Keratinocyte (primary cell): ENCODE results near the gene HYAL2.

Source experiments
- EZH2 ChIP-seq: IDR thresholded peaks from one replicate; pipeline ENCODE4 v1.6.1; 2012; ENCODE audit warnings: inconsistent platforms, mild to moderate bottlenecking, low read length, moderate library complexity
- TF ChIP-seq, protein P1 (sequence below), 3 experiments: IDR thresholded peaks in 1 of 3; conservative IDR thresholded peaks in 1 of 3; optimal IDR thresholded peaks in 1 of 3; 2 replicates in 2 of 3; 3 replicates in 1 of 3; pipeline versions ENCODE3 to v1.5.1; 2011; ENCODE audit warnings: low read length in 3 of 3, mild to moderate bottlenecking in 3 of 3, moderate library complexity in 2 of 3, control low read depth in 1 of 3, inconsistent platforms in 1 of 3; ENCODE audit not compliant: insufficient read depth in 2 of 3; ENCODE audit errors: extremely low read depth in 1 of 3

DNA sequence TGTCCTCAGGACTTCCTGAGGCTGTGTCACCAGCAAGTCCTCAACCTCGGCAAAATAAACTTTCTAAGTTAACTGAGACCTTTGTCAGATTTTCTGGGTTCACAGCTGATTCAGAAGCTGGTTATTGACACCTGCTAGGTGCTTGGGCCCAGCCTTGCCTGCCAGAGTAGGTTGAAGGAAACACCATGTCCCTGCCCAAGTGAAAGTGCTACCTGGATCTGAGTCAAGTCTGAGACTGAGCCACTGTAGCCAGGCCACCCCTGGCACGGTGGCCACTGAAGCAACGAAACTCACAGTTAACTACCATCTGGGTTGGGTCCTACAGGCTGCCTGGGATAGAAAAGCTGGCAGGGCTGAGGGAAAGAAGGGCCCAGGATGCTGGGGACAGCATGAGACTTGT is 8.2 kb downstream of the HYAL2 start:
- TF ChIP-seq, protein P1, sequence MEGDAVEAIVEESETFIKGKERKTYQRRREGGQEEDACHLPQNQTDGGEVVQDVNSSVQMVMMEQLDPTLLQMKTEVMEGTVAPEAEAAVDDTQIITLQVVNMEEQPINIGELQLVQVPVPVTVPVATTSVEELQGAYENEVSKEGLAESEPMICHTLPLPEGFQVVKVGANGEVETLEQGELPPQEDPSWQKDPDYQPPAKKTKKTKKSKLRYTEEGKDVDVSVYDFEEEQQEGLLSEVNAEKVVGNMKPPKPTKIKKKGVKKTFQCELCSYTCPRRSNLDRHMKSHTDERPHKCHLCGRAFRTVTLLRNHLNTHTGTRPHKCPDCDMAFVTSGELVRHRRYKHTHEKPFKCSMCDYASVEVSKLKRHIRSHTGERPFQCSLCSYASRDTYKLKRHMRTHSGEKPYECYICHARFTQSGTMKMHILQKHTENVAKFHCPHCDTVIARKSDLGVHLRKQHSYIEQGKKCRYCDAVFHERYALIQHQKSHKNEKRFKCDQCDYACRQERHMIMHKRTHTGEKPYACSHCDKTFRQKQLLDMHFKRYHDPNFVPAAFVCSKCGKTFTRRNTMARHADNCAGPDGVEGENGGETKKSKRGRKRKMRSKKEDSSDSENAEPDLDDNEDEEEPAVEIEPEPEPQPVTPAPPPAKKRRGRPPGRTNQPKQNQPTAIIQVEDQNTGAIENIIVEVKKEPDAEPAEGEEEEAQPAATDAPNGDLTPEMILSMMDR (optimal IDR thresholded peaks at IDR 0.05 in 1 of 3, IDR thresholded peaks at IDR 0.05 in 1 of 3, conservative IDR thresholded peaks at IDR 0.05 in 1 of 3; ENCODE audit: extremely low read depth in 1 of 3, insufficient read depth in 2 of 3, low read length in 3 of 3), result no peak
- TF ChIP-seq EZH2, result no peak
